Ascending aorta (tissue), 2 donors: ENCODE data around the gene DIAPH2. TPM values are rescaled to one million over a fixed set of nuclear protein-coding genes. Genes with fewer than 3 reads are reported as not detected.

Experiments used
- DNase-seq, 2 donors: peaks; one replicate each; pipeline ENCODE4 v3.0.0-alpha.2; 2019; ENCODE audit warnings: low spot score in 2 of 2
- H3K27ac ChIP-seq, 2 donors: fragments of 200-600 bp; sonication (generic); one replicate each; pipeline ENCODE4 v1.5.1; 2016 to 2017; ENCODE audit warnings: mild to moderate bottlenecking in 1 of 2
- H3K27me3 ChIP-seq: fragments of 200-600 bp; sonication (generic); one replicate; pipeline ENCODE4 v1.5.1; 2017
- H3K36me3 ChIP-seq, 2 donors: fragments of 200-600 bp; sonication (generic); one replicate each; pipeline ENCODE4 v1.5.1; 2016
- H3K4me1 ChIP-seq, 2 donors: fragments of 200-600 bp; sonication (generic); one replicate each; pipeline ENCODE4 v1.5.1; 2016 to 2017; ENCODE audit warnings: mild to moderate bottlenecking in 1 of 2
- H3K4me3 ChIP-seq, 2 donors: fragments of 200-600 bp; sonication (generic); one replicate each; pipeline ENCODE4 v1.5.1; 2016 to 2017; ENCODE audit warnings: mild to moderate bottlenecking in 1 of 2
- H3K9me3 ChIP-seq, 2 donors: fragments of 200-600 bp; sonication (generic); one replicate each; pipeline ENCODE4 v1.5.1; 2016
- intact Hi-C: fragments of 100-400 bp; cut with DNase I; formaldehyde crosslinking; loops from one replicate; pipeline ENCODE4 v1.15.1; 2023
- total RNA-seq: library from RNA; depleted of rRNA; stranded (reverse); fragments of >200 nt; gene quantifications from one replicate; pipeline ENCODE4 v1.1.0, GENCODE V29; 2016
- TF ChIP-seq, protein P1 (sequence below), 3 experiments: fragments of 200-600 bp in 2 of 3; fragments of 450-650 bp in 1 of 3; sonication (generic) in 2 of 3; IDR thresholded peaks; one replicate each; pipeline ENCODE4 v1.5.1; 2016 to 2019; ENCODE audit warnings: antibody characterized with exemption in 3 of 3, mild to moderate bottlenecking in 1 of 3, moderate library complexity in 1 of 3

DIAPH2 gene
- total RNA-seq, 1 donor from 2014 or later: 27.9 TPM

DNA sequence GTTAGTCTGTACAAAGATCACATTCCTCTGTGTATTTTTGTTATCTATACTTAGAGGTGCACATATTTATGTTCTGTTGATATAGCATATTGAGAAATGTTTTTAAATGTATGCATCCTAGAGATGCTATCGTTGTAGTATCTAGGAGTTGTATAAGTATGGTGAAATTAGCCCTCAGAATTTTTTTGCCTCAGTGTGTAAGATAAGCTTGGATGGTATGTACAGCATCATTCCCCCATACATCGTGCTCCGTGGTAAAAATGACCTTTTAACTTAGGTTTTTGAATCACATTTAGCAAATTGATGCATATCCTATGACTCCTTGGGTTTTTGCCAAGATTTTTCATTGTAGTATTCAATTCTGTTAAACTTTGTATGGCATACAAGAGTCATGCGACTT, 312.6 kb downstream of the DIAPH2 start:
- Histone ChIP-seq H3K36me3 (no peaks in the 10 kb centered on the region), H3K27me3 (no peaks in the 10 kb centered on the region), H3K4me3 (no peak overlapping the region), H3K27ac (no peak overlapping the region), H3K4me1 (no peaks in the 10 kb centered on the region), H3K9me3 (no peaks in the 10 kb centered on the region)
- DNase-seq: no peak
- TF ChIP-seq, protein P1, sequence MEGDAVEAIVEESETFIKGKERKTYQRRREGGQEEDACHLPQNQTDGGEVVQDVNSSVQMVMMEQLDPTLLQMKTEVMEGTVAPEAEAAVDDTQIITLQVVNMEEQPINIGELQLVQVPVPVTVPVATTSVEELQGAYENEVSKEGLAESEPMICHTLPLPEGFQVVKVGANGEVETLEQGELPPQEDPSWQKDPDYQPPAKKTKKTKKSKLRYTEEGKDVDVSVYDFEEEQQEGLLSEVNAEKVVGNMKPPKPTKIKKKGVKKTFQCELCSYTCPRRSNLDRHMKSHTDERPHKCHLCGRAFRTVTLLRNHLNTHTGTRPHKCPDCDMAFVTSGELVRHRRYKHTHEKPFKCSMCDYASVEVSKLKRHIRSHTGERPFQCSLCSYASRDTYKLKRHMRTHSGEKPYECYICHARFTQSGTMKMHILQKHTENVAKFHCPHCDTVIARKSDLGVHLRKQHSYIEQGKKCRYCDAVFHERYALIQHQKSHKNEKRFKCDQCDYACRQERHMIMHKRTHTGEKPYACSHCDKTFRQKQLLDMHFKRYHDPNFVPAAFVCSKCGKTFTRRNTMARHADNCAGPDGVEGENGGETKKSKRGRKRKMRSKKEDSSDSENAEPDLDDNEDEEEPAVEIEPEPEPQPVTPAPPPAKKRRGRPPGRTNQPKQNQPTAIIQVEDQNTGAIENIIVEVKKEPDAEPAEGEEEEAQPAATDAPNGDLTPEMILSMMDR (IDR thresholded peaks at IDR 0.05): no peak
- intact Hi-C loops: no loop called here

DNA sequence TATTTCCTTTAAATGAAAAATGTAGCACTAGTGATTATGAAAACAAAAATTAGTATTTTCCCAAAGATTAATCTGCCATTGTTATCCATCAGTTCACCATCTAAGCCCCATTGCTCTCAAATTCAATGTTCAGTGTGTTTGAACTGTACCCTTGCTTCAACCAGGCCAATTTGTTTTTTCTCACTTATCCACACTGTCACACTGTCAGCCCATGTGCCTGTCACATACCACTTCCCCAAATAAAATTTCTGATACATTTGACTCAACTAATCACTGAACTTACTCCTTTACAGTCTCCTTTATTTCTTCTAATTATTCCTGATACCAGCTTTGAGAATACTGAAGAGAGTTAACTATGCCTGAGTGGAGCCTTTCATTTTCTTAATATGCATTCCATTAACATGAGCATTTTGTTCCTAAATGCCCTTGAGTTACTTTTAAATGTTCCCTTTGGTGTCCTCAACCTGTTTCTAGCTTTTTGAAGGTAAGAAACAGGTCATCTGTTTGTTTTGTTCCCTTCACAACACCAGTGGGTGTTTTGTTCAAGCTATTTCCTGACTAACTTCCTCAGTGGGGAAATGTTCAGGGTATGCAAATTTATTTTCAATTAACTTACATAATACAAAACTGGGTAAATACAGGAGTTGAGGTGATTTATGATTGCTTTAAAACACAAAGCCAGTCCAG, 316.2 kb downstream of the DIAPH2 start:
- DNase-seq: no peak
- intact Hi-C loops: no loop called here

DNA sequence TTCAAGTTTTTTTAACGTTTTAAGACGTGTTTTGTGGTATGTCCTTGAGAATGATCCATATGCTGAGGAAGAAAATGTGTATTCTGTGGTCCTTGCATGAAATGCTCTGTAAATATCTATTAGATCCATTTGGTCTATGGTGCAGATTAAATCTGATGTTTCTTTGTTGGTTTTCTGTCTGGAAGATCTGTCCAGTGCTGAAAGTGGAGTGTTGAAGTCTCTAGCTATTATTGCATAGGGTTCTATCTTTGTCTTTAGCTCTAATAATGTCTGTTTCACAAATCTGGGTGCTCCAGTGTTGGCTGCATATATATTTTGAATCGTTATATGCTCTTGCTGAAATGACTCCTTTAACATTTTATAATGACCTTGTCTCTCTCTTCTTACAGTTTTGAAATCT, 321.5 kb downstream of the DIAPH2 start:
- TF ChIP-seq, protein P1 (IDR thresholded peaks at IDR 0.05): no peak

More for the DNA sequence above, 316.2 kb downstream of the DIAPH2 start:
- Histone ChIP-seq H3K4me3 (no peak overlapping the region), H3K27ac (no peak overlapping the region), H3K9me3 (no peaks in the 10 kb centered on the region), H3K4me1 (no peaks in the 10 kb centered on the region), H3K27me3 (no peaks in the 10 kb centered on the region), H3K36me3 (no peaks in the 10 kb centered on the region)
- TF ChIP-seq, protein P1 (IDR thresholded peaks at IDR 0.05): no peak

DNA sequence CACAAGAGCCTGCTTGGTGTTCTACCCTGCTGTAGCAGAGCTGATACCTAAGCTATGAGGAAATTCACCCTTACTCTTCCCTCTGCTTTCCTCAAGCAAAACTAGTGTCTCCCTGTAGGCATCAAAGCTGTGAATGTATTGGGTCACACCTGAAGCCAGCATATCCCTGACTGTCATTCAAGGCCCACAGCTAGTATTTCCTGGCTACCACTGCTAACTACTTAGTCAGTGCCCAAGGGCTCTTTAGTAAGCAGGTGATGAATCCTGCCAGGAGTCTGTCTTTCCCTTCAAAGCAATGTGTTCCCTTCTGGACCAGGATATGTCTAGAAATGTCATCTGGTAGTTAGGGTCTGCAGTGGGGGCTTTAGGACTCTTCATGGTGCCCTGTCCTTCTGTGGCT, 324.7 kb downstream of the DIAPH2 start:
- no peak for DNase-seq
- Histone ChIP-seq H3K27me3 (no peaks in the 10 kb centered on the region), H3K36me3 (no peaks in the 10 kb centered on the region), H3K9me3 (no peaks in the 10 kb centered on the region), H3K4me1 (no peaks in the 10 kb centered on the region), H3K27ac (no peak overlapping the region), H3K4me3 (no peak overlapping the region)
- intact Hi-C loops: no loop called here
- TF ChIP-seq, protein P1 (IDR thresholded peaks at IDR 0.05): no peak

More for the DNA sequence above, 321.5 kb downstream of the DIAPH2 start:
- no peak overlapping the region for H3K27ac ChIP-seq
- H3K4me1 ChIP-seq: no peaks in the 10 kb centered on the region
- H3K4me3 ChIP-seq: no peak overlapping the region
- no peaks in the 10 kb centered on the region for H3K9me3 ChIP-seq
- H3K27me3 ChIP-seq: no peaks in the 10 kb centered on the region
- no peak for DNase-seq
- H3K36me3 ChIP-seq: no peaks in the 10 kb centered on the region
- intact Hi-C loops: no loop called here

DNA sequence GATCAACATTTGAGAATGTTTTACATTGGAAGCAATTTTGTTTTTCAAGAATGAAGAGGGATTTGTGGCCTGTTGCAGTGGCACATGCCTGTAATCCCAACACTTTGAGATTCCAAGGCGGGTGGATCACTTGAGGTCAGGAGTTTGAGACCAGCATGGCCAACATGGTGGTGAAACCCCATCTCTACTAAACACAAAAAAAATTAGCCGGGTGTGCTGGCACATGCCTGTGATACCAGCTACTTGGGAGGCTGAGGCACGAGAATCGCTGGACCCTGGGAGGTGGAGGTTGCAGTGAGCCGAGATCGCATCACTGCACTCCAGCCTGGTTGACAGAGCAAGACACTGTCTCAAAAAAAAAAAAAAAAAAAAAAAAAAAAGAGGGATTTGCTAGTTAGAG, 326.9 kb downstream of the DIAPH2 start:
- TF ChIP-seq, protein P1 (IDR thresholded peaks at IDR 0.05): no peak
- H3K36me3 ChIP-seq: no peaks in the 10 kb centered on the region
- no peaks in the 10 kb centered on the region for H3K4me1 ChIP-seq
- no peak overlapping the region for H3K27ac ChIP-seq
- H3K4me3 ChIP-seq: no peak overlapping the region
- DNase-seq: no peak
- no peaks in the 10 kb centered on the region for H3K9me3 ChIP-seq
- H3K27me3 ChIP-seq: no peaks in the 10 kb centered on the region
- intact Hi-C loops: no loop called here

DNA sequence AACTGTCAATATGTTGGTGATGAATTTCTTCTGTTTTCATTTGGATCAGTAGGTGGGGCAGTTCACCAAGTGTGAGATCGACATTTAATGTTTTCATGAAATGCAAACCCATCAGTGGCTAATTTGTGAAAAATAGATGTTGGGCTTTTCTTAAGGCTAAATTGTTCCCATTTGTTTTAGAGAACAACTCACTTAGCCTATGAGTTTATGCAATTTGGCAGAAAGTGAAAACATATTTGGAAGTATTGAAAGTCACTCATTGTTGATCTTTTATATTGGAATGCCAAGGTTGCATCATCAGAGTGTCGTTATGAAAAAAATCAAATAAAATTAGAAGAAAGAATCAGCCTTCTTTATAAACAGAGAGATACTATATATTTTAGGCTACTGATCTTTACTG, 331.5 kb downstream of the DIAPH2 start:
- DNase-seq: no peak
- intact Hi-C loops: no loop called here
- Histone ChIP-seq H3K27me3 (no peaks in the 10 kb centered on the region), H3K27ac (no peak overlapping the region), H3K36me3 (no peaks in the 10 kb centered on the region), H3K4me1 (no peaks in the 10 kb centered on the region), H3K9me3 (no peaks in the 10 kb centered on the region), H3K4me3 (no peak overlapping the region)
- TF ChIP-seq, protein P1 (IDR thresholded peaks at IDR 0.05): no peak
